IMR-90 (cell line): ENCODE data around the gene RERE.

Experiments
- CEBPB ChIP-seq: IDR thresholded peaks from 2 replicates; pipeline ENCODE4 v1.6.1; 2012; ENCODE audit warnings: low read depth, low read length, improper control_type of control experiment
- CHD1 ChIP-seq: IDR thresholded peaks from 2 replicates; pipeline ENCODE4 v1.6.1; 2012; ENCODE audit warnings: low read depth, low read length, improper control_type of control experiment
- CTCF ChIP-seq: conservative IDR thresholded peaks from 2 replicates; pipeline ENCODE4 v1.5.1; 2012; ENCODE audit warnings: mild to moderate bottlenecking, low read depth, low read length, improper control_type of control experiment
- POLR2A ChIP-seq: IDR thresholded peaks from 2 replicates; pipeline ENCODE4 v1.6.1; 2012; ENCODE audit warnings: mild to moderate bottlenecking, low read depth, low read length
- RCOR1 ChIP-seq: IDR thresholded peaks from 2 replicates; pipeline ENCODE4 v1.6.1; 2012; ENCODE audit warnings: mild to moderate bottlenecking, low read length, improper control_type of control experiment; ENCODE audit not compliant: insufficient replicate concordance
- RFX5 ChIP-seq: IDR thresholded peaks from 2 replicates; pipeline ENCODE4 v1.8.0; 2012; ENCODE audit warnings: low read depth, mild to moderate bottlenecking, low read length, moderate library complexity

- TF ChIP-seq CTCF: no peak
- TF ChIP-seq CHD1: no peak
- TF ChIP-seq POLR2A: no peak
- no peak for TF ChIP-seq CEBPB
- TF ChIP-seq RFX5: no peak
- TF ChIP-seq RCOR1: no peak
Measured at GRCh38 chr1:8368956-8369639, 448.3 kb downstream of the RERE start.
